WTC11 (cell line): Measurements from ENCODE around the gene TMEM164. TPM values are rescaled to one million over a fixed set of nuclear protein-coding genes. Genes with fewer than 3 reads are reported as not detected.

Experiments
- ATAC-seq: fragments of 200-7000 bp; cut with Tn5 transposase; 2 replicates; pipeline ENCODE4 v1.10.0; 2021; ENCODE audit warnings: mild to moderate bottlenecking, moderate library complexity
- CTCF ChIA-PET: fragments of 300-600 bp; sonication (Branson Sonifier 250); formaldehyde crosslinking; loops from one replicate; lab custom pipeline; 2021; ENCODE audit warnings: antibody characterized with exemption; lab: Charles Lee
- POLR2A ChIA-PET: fragments of 350-600 bp; sonication (Branson Sonifier 250); formaldehyde crosslinking; loops from one replicate; lab custom pipeline; 2021; ENCODE audit warnings: antibody characterized with exemption; lab: Charles Lee
- DNase-seq: peaks from one replicate; pipeline ENCODE4 v3.0.0; 2021; ENCODE audit warnings: low spot score
- H3K27ac Mint-ChIP-seq: 2 replicates; pipeline ENCODE4 v1.8.0; 2021; ENCODE audit warnings: mixed read lengths
- H3K27me3 Mint-ChIP-seq: 2 replicates; pipeline ENCODE4 v1.8.0; 2021; ENCODE audit warnings: low read depth, mild to moderate bottlenecking, moderate library complexity, mixed read lengths
- H3K36me3 Mint-ChIP-seq: 2 replicates; pipeline ENCODE4 v1.8.0; 2021; ENCODE audit warnings: mixed read lengths
- H3K4me1 Mint-ChIP-seq: 2 replicates; pipeline ENCODE4 v1.8.0; 2022; ENCODE audit warnings: mixed read lengths
- H3K4me3 Mint-ChIP-seq: 2 replicates; pipeline ENCODE4 v1.8.0; 2021; ENCODE audit warnings: mild to moderate bottlenecking, moderate library complexity, mixed read lengths
- H3K9me3 Mint-ChIP-seq: 2 replicates; pipeline ENCODE4 v1.8.0; 2021; ENCODE audit warnings: mixed read lengths
- ARID4B ChIP-seq: sonication (generic); formaldehyde crosslinking; IDR thresholded peaks from 2 replicates; pipeline ENCODE4 v1.8.0; 2023; ENCODE audit warnings: missing genetic modification reagents, mild to moderate bottlenecking, borderline replicate concordance
- CREB1 ChIP-seq: sonication (generic); formaldehyde crosslinking; IDR thresholded peaks from 2 replicates; pipeline ENCODE4 v1.8.0; 2023; ENCODE audit warnings: mild to moderate bottlenecking, missing genetic modification reagents
- CREM ChIP-seq: sonication (generic); formaldehyde crosslinking; IDR thresholded peaks from 2 replicates; pipeline ENCODE4 v1.8.1; 2022; ENCODE audit warnings: mild to moderate bottlenecking, missing genetic modification reagents, moderate library complexity
- E2F1 ChIP-seq: sonication (generic); formaldehyde crosslinking; IDR thresholded peaks from 2 replicates; pipeline ENCODE4 v1.8.0; 2022; ENCODE audit warnings: mild to moderate bottlenecking, missing genetic modification reagents
- FOXP1 ChIP-seq: sonication (generic); formaldehyde crosslinking; IDR thresholded peaks from 2 replicates; pipeline ENCODE4 v1.8.0; 2022; ENCODE audit warnings: missing genetic modification reagents, mild to moderate bottlenecking, moderate library complexity, borderline replicate concordance
- GTF2I ChIP-seq: fragments of 250-450 bp; sonication (Bioruptor Pico); conservative IDR thresholded peaks from 2 replicates; pipeline ENCODE4 v1.4.0; 2021; ENCODE audit warnings: mild to moderate bottlenecking
- HMGXB4 ChIP-seq: sonication (generic); formaldehyde crosslinking; IDR thresholded peaks from 2 replicates; pipeline ENCODE4 v1.8.1; 2023; ENCODE audit warnings: mild to moderate bottlenecking, moderate library complexity, missing genetic modification reagents
- IRF2 ChIP-seq: sonication (generic); formaldehyde crosslinking; IDR thresholded peaks from 2 replicates; pipeline ENCODE4 v1.8.0; 2022; ENCODE audit warnings: low read depth, missing genetic modification reagents, borderline replicate concordance
- JAZF1 ChIP-seq: fragments of 250-450 bp; sonication (Bioruptor Pico); IDR thresholded peaks from 2 replicates; pipeline ENCODE4 v1.9.0; 2021; ENCODE audit warnings: moderate library complexity, mild to moderate bottlenecking, inconsistent platforms
- MYBL2 ChIP-seq: sonication (generic); formaldehyde crosslinking; IDR thresholded peaks from 2 replicates; pipeline ENCODE4 v1.8.1; 2023; ENCODE audit warnings: mild to moderate bottlenecking, moderate library complexity, missing genetic modification reagents
- NFYB ChIP-seq: sonication (generic); formaldehyde crosslinking; conservative IDR thresholded peaks from 2 replicates; pipeline ENCODE4 v1.8.0; 2022; ENCODE audit warnings: low read depth, missing genetic modification reagents
- PRDM15 ChIP-seq: sonication (generic); formaldehyde crosslinking; IDR thresholded peaks from 2 replicates; pipeline ENCODE4 v1.8.0; 2022; ENCODE audit warnings: missing genetic modification reagents
- SMAD3 ChIP-seq: sonication (generic); formaldehyde crosslinking; IDR thresholded peaks from 2 replicates; pipeline ENCODE4 v1.8.0; 2022; ENCODE audit warnings: missing genetic modification reagents, mild to moderate bottlenecking, borderline replicate concordance
- TP53 ChIP-seq: sonication (generic); formaldehyde crosslinking; IDR thresholded peaks from 2 replicates; pipeline ENCODE4 v1.8.1; 2023; ENCODE audit warnings: mild to moderate bottlenecking, missing genetic modification reagents
- ZNF121 ChIP-seq: sonication (generic); formaldehyde crosslinking; IDR thresholded peaks from 2 replicates; pipeline ENCODE4 v1.8.0; 2023; ENCODE audit warnings: missing genetic modification reagents
- ZNF138 ChIP-seq: sonication (generic); formaldehyde crosslinking; conservative IDR thresholded peaks from 2 replicates; pipeline ENCODE4 v1.8.1; 2022; ENCODE audit warnings: mild to moderate bottlenecking, moderate library complexity, missing genetic modification reagents
- ZNF423 ChIP-seq: fragments of 250-450 bp; sonication (Bioruptor Pico); IDR thresholded peaks from 2 replicates; pipeline ENCODE4 v2.1.2; 2022; ENCODE audit warnings: mild to moderate bottlenecking, moderate library complexity
- total RNA-seq: library from RNA; stranded (reverse); gene quantifications from 3 replicates; pipeline ENCODE4 v1.2.3, GENCODE V29; 2021

The TMEM164 gene
- total RNA-seq, 1 experiment from 2014 or later: 16.0 TPM

GRCh38 chrX:110222497-110223257 lies 219.8 kb downstream of the TMEM164 start (continued):
- TF ChIP-seq E2F1 (CRISPR knock-in tag) (no peak), CREM (CRISPR knock-in tag) (no peak), ZNF121 (CRISPR knock-in tag) (no peak), MYBL2 (no peak), NFYB (no peak), SMAD3 (CRISPR knock-in tag) (no peak)

GRCh38 chrX:110224926-110225617 lies 222.2 kb downstream of the TMEM164 start:
- ATAC-seq (no peak), DNase-seq (no peak)
- H3K36me3 Mint-ChIP-seq: no peaks in the 10 kb centered on the region
- no peak overlapping the region for H3K27ac Mint-ChIP-seq
- H3K9me3 Mint-ChIP-seq: no peaks in the 10 kb centered on the region
- no peak overlapping the region for H3K4me3 Mint-ChIP-seq
- no peak for TF ChIP-seq ARID4B (CRISPR knock-in tag)
- TF ChIP-seq, all 79 proteins: peak for 0
- POLR2A ChIA-PET: no interaction called here
- Mint-ChIP-seq H3K27me3 (no peaks in the 10 kb centered on the region), H3K4me1 (peaks cover 22% of the 10 kb centered on the region)
- CTCF ChIA-PET: no interaction called here

- CTCF ChIA-PET: no interaction called here
- DNase-seq: no peak
- POLR2A ChIA-PET: no interaction called here
- peaks cover 13% of the 10 kb centered on the region for H3K36me3 Mint-ChIP-seq
- no peak overlapping the region for H3K4me3 Mint-ChIP-seq
- H3K4me1 Mint-ChIP-seq: peaks cover 29% of the 10 kb centered on the region
- peaks cover 12% of the 10 kb centered on the region for H3K9me3 Mint-ChIP-seq
- TF ChIP-seq TP53 (no peak), HMGXB4 (CRISPR knock-in tag) (no peak), IRF2 (CRISPR knock-in tag) (no peak), ZNF138 (no peak), ZNF423 (CRISPR knock-in tag) (no peak), JAZF1 (CRISPR knock-in tag) (no peak), CREB1 (no peak), GTF2I (no peak), PRDM15 (CRISPR knock-in tag) (no peak), FOXP1 (CRISPR knock-in tag) (no peak)
- no peaks in the 10 kb centered on the region for H3K27me3 Mint-ChIP-seq
- H3K27ac Mint-ChIP-seq: no peak overlapping the region
- no peak for ATAC-seq
Observed at GRCh38 chrX:110226931-110227330, 224.0 kb downstream of the TMEM164 start.
